OCI-LY3 (cell line): Measurements from ENCODE around the gene EVPL.
"Not testable (repeated sequence)": the region's sequence is repeated elsewhere in the genome, so short reads cannot be mapped to it uniquely, and the experiment has no call there.

Experiments used
- H2AFZ ChIP-seq: fragments of 200-600, 300-600 bp; shearing (Covaris generic); 2 replicates; pipeline ENCODE4 v1.6.0; 2014; ENCODE audit warnings: antibody characterized with exemption, low read depth, low read length
- H3K27ac ChIP-seq: fragments of 200-600, 300-600 bp; sonication (generic); 2 replicates; pipeline ENCODE4 v1.5.1; 2014; ENCODE audit warnings: mild to moderate bottlenecking, low read length, moderate library complexity, mixed read lengths
- H3K27me3 ChIP-seq: fragments of 200-600, 300-600 bp; sonication (generic); 2 replicates; pipeline ENCODE4 v1.6.1; 2014; ENCODE audit warnings: low read depth, low read length, mixed read lengths
- H3K36me3 ChIP-seq: fragments of 200-600, 300-600 bp; sonication (generic); replicated peaks from 2 replicates; pipeline ENCODE3; 2014; ENCODE audit warnings: low read depth, low read length, mixed read lengths
- H3K4me1 ChIP-seq: fragments of 300-600, 200-600 bp; sonication (generic); 2 replicates; pipeline ENCODE4 v1.6.1; 2014; ENCODE audit warnings: low read length, mixed read lengths
- H3K4me2 ChIP-seq: fragments of 200-600, 300-600 bp; sonication (generic); 2 replicates; pipeline ENCODE4 v1.6.1; 2014; ENCODE audit warnings: low read length, mixed read lengths
- H3K4me3 ChIP-seq: fragments of 300-600, 200-600 bp; sonication (generic); 2 replicates; pipeline ENCODE4 v1.5.1; 2014; ENCODE audit warnings: antibody characterized with exemption, mild to moderate bottlenecking, low read length, moderate library complexity
- H3K79me2 ChIP-seq: fragments of 300-600, 200-600 bp; shearing (Covaris generic); 2 replicates; pipeline ENCODE4 v1.6.1; 2014; ENCODE audit warnings: mild to moderate bottlenecking, low read length, mixed read lengths
- H3K9ac ChIP-seq: fragments of 300-600, 200-600 bp; shearing (Covaris generic); 2 replicates; pipeline ENCODE4 v1.6.0; 2014; ENCODE audit warnings: mild to moderate bottlenecking, low read length, moderate library complexity
- H3K9me3 ChIP-seq: fragments of 200-600, 300-600 bp; shearing (Covaris generic); 2 replicates; pipeline ENCODE4 v1.6.1; 2014; ENCODE audit warnings: low read length, mixed read lengths; ENCODE audit not compliant: insufficient read depth
- H4K20me1 ChIP-seq: fragments of 200-600, 300-600 bp; sonication (generic); 2 replicates; pipeline ENCODE4 v1.6.1; 2016; ENCODE audit warnings: low read length, mixed read lengths; ENCODE audit not compliant: insufficient read depth
- EZH2phosphoT487 ChIP-seq: fragments of 200-600 bp; shearing (Covaris generic); IDR thresholded peaks from 2 replicates; pipeline ENCODE4 v1.6.1; 2018; ENCODE audit warnings: antibody characterized with exemption, mixed run types, low read depth
- TF ChIP-seq, protein P1 (sequence below): fragments of 200-600, 300-600 bp; sonication (generic); IDR thresholded peaks from 2 replicates; pipeline ENCODE4 v1.5.1; 2014; ENCODE audit warnings: antibody characterized with exemption, low read length, low read depth

Gene EVPL

DNA sequence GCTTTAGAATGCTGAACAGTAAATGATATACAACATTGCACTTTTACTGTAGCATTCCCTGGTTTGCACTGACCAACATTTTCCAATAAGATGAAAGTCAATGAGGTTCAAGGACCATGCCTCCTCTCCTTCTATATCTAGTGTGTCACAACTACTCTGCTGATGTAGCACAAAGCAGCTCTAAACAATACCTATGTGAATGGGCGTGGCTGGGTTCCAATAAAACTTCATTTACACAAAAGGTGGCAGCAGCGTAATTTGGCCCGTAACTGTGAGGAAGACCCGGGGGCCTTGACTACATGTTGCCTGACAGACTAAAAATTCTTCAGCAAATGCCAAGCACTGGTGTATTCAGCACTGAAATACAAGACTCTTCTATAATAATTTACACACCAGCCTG, 38.7 kb upstream of the EVPL start:
- Histone ChIP-seq H3K4me3 (no peak overlapping the region), H3K9ac (no peak overlapping the region), H3K4me2 (no peak overlapping the region), H2AFZ (no peak overlapping the region), H3K27ac (no peak overlapping the region), H3K36me3 (peaks cover 40% of the 10 kb centered on the region), H4K20me1 (no peaks in the 10 kb centered on the region), H3K27me3 (no peaks in the 10 kb centered on the region), H3K4me1 (peaks cover 2% of the 10 kb centered on the region; the same call in 1 of the 2 replicates), H3K9me3 (no peaks in the 10 kb centered on the region), H3K79me2 (peaks cover 16% of the 10 kb centered on the region)
- TF ChIP-seq, protein P1, sequence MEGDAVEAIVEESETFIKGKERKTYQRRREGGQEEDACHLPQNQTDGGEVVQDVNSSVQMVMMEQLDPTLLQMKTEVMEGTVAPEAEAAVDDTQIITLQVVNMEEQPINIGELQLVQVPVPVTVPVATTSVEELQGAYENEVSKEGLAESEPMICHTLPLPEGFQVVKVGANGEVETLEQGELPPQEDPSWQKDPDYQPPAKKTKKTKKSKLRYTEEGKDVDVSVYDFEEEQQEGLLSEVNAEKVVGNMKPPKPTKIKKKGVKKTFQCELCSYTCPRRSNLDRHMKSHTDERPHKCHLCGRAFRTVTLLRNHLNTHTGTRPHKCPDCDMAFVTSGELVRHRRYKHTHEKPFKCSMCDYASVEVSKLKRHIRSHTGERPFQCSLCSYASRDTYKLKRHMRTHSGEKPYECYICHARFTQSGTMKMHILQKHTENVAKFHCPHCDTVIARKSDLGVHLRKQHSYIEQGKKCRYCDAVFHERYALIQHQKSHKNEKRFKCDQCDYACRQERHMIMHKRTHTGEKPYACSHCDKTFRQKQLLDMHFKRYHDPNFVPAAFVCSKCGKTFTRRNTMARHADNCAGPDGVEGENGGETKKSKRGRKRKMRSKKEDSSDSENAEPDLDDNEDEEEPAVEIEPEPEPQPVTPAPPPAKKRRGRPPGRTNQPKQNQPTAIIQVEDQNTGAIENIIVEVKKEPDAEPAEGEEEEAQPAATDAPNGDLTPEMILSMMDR: no peak
- TF ChIP-seq EZH2phosphoT487: no peak

DNA sequence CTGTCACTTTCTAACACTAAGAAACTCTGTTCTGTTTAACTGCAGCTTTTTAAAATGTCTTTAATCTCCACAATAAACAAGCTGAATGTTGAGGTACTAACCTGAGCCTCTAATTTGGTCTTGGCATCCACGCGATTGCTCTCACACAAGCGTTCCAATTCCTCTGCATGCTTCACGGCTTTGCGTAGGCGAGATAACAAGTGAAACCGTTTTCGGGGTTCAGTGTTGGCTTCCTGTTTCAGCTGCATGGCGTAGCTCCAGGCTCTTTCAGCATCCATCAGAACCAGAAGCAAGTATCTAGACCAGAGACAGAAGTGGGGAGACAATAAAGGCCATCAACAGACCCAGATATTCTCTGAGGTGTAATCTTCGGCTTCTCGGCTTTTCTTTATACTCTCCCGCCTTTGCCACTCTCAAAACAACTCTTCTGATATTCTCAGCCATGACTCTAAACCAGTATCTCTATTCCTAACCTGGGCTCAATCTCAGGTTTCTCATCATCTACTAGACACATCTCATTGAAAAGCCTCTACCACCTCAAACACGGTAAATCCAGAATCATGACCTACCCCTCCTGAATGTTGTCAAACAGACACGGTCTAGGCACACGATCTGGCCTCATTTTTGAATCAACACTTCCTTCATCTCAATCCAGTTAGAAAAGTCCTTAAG, 36.9 kb upstream of the EVPL start:
- no peaks in the 10 kb centered on the region for H4K20me1 ChIP-seq
- H3K27ac ChIP-seq: no peak overlapping the region
- peaks cover 4% of the 10 kb centered on the region; the same call in 1 of the 2 replicates for H3K79me2 ChIP-seq
- peaks cover 47% of the 10 kb centered on the region for H3K36me3 ChIP-seq
- H3K4me3 ChIP-seq: no peak overlapping the region
- TF ChIP-seq, protein P1: no peak
- no peak for TF ChIP-seq EZH2phosphoT487
- H2AFZ ChIP-seq: no peak overlapping the region
- H3K4me1 ChIP-seq: no peaks in the 10 kb centered on the region
- H3K9me3 ChIP-seq: no peaks in the 10 kb centered on the region
- H3K27me3 ChIP-seq: no peaks in the 10 kb centered on the region
- no peak overlapping the region for H3K4me2 ChIP-seq
- H3K9ac ChIP-seq: no peak overlapping the region

DNA sequence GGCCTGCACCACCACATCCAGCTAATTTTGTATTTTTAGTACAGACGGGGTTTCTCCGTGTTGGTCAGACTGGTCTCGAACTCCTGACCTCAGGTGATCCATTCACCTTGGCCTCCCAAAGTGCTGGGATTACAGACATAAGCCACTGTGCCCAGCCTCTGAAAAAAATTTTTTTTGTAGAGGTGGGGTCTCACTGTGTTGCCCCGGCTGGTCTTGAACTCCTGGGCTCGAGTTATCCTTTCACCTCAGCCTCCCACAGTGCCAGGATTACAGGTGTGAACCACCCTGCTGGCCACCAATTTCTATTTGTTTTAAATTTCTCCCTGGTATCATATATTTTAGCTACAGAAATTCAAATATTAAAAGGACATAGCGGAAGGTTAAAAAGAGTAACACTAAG, 31.2 kb upstream of the EVPL start:
- H3K36me3 ChIP-seq: peaks cover 48% of the 10 kb centered on the region
- H3K4me3 ChIP-seq, H3K27ac ChIP-seq, H2AFZ ChIP-seq, H3K4me2 ChIP-seq, H3K4me1 ChIP-seq, H3K9me3 ChIP-seq, H3K79me2 ChIP-seq, H4K20me1 ChIP-seq, H3K27me3 ChIP-seq, H3K9ac ChIP-seq: not testable (repeated sequence)

DNA sequence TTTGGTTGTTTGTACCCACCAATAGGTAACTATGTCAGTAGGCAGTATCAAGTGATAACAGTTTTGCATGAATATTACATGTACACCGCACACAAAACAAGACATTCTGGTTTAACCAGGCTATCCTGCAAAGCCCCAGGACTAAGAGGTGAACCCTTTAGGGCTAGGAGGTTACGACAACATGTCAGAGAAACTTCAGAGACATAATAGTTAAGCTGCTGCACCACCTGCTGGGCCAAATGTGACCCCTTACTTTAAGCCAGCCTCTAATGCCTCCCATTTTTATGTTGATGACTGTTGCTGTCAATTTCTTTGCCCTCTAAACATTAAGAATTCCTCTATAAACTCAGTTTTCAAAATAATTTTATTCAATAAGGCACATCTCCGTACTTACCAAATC, 29.8 kb upstream of the EVPL start:
- no peak overlapping the region for H3K27ac ChIP-seq
- TF ChIP-seq, protein P1: no peak
- no peak for TF ChIP-seq EZH2phosphoT487
- no peaks in the 10 kb centered on the region for H4K20me1 ChIP-seq

More for the DNA sequence above, 29.8 kb upstream of the EVPL start:
- H3K9me3 ChIP-seq: no peaks in the 10 kb centered on the region
- H3K9ac ChIP-seq: no peak overlapping the region
- no peak overlapping the region for H2AFZ ChIP-seq
- H3K4me2 ChIP-seq: no peak overlapping the region
- no peak overlapping the region for H3K4me3 ChIP-seq
- H3K4me1 ChIP-seq: no peaks in the 10 kb centered on the region
- no peaks in the 10 kb centered on the region for H3K27me3 ChIP-seq
- H3K36me3 ChIP-seq: peaks cover 49% of the 10 kb centered on the region
- no peaks in the 10 kb centered on the region for H3K79me2 ChIP-seq
